Measurements from ENCODE around the gene GABRE.

- TF ChIP-seq, protein P1, sequence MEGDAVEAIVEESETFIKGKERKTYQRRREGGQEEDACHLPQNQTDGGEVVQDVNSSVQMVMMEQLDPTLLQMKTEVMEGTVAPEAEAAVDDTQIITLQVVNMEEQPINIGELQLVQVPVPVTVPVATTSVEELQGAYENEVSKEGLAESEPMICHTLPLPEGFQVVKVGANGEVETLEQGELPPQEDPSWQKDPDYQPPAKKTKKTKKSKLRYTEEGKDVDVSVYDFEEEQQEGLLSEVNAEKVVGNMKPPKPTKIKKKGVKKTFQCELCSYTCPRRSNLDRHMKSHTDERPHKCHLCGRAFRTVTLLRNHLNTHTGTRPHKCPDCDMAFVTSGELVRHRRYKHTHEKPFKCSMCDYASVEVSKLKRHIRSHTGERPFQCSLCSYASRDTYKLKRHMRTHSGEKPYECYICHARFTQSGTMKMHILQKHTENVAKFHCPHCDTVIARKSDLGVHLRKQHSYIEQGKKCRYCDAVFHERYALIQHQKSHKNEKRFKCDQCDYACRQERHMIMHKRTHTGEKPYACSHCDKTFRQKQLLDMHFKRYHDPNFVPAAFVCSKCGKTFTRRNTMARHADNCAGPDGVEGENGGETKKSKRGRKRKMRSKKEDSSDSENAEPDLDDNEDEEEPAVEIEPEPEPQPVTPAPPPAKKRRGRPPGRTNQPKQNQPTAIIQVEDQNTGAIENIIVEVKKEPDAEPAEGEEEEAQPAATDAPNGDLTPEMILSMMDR (conservative IDR thresholded peaks at IDR 0.05; ENCODE audit: low read depth, low read length), result no peak
- no peak for TF ChIP-seq EZH2 (IDR thresholded peaks at IDR 0.05; ENCODE audit: borderline replicate concordance, low read depth, low read length, poor library complexity, severe bottlenecking)
Measured at GRCh38 chrX:151984328-151984727, 9.9 kb upstream of the GABRE start.

All from A673 (cell line).